ENCODE data around the gene AUNIP. TPM values are rescaled to one million over a fixed set of nuclear protein-coding genes. Genes with fewer than 3 reads are reported as not detected.

The AUNIP gene
- polyA plus RNA-seq, 1 of the 3 experiments (the other 2 are of a cell fraction): 1.9 TPM

DNA sequence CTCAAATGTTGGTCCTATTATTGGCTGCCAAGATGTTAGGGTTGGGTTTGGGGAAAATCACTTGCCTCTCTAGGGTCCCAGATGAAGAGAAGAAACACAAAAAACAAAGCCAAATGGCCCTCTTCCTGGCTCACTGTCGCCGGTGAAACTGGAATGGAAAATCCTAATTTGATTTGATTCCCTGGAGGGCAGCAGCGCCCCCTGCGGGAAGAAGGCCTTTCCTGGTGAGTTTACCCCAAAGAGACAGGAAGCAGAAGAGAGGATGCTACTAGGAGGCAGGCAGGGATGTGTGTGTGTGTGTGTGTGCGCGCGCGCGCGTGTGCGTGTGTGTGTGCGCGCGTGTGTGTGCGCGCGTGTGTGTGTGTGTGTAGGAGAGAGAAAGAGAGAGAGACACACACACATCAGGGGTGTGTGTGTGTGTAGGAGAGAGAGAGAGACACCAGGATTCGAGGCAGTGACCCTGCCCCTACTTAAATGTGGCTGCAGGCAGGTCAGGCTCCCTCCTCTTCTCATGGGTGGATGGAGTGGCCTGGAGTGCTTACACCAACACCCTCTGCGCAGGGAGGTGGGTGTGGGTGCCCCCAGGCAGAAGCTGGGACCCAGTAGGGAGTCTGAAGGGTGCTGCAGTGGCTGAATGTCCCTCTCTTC lies 62.3 kb downstream of the AUNIP start:
- H3K4me3 ChIP-seq (ENCODE audit: low read depth in 2 of 2, low read length in 1 of 2): peak overlapping the region in 1 of 2 experiments; percentile 26; a peak in 1 of 4 replicates
- ChIA-PET POLR2A (no interaction called here), CTCF (interaction anchor here (0.7 to 3.6 kb wide), 18 partner anchors 9 to 224 kb away, joined by 3 to 26 read pairs (median 4); partner anchors contain the start of gene MAN1C1)
- no peaks in the 10 kb centered on the region for H3F3A ChIP-seq (replicated peaks; ENCODE audit: insufficient read depth)
- no peak overlapping the region for H2AFZ ChIP-seq (ENCODE audit: low read depth)
- H3K9me3 ChIP-seq: no peaks in the 10 kb centered on the region
- H3K4me1 ChIP-seq (ENCODE audit: control insufficient read depth in 1 of 2, insufficient read depth in 2 of 2, low read depth in 1 of 2, low read length in 1 of 2): peaks cover 0 to 27% of the 10 kb centered on the region in 2 experiments; a peak in 2 of 4 replicates
- no peaks in the 10 kb centered on the region for H4K20me1 ChIP-seq (ENCODE audit: insufficient read depth)
- no peaks in the 10 kb centered on the region for H3K36me3 ChIP-seq (replicated peaks in 1 of 2; ENCODE audit: control insufficient read depth in 1 of 2, insufficient read depth in 2 of 2, low read length in 1 of 2)
- no peaks in the 10 kb centered on the region for H3K27me3 ChIP-seq (ENCODE audit: insufficient read depth)
- H3K4me2 ChIP-seq: no peak overlapping the region
- no peak overlapping the region for H3K27ac ChIP-seq (ENCODE audit: low read depth in 2 of 2, low read length in 1 of 2)
- TF ChIP-seq SMC3 (IDR thresholded peaks at IDR 0.05; ENCODE audit: low read depth, low read length): peak; percentile 63
- no peak for TF ChIP-seq NRF1 (IDR thresholded peaks at IDR 0.05; ENCODE audit: low read depth, low read length)
- peak; percentile 74 for TF ChIP-seq RAD21 (IDR thresholded peaks at IDR 0.05; ENCODE audit: low read length)
- TF ChIP-seq, protein P1, sequence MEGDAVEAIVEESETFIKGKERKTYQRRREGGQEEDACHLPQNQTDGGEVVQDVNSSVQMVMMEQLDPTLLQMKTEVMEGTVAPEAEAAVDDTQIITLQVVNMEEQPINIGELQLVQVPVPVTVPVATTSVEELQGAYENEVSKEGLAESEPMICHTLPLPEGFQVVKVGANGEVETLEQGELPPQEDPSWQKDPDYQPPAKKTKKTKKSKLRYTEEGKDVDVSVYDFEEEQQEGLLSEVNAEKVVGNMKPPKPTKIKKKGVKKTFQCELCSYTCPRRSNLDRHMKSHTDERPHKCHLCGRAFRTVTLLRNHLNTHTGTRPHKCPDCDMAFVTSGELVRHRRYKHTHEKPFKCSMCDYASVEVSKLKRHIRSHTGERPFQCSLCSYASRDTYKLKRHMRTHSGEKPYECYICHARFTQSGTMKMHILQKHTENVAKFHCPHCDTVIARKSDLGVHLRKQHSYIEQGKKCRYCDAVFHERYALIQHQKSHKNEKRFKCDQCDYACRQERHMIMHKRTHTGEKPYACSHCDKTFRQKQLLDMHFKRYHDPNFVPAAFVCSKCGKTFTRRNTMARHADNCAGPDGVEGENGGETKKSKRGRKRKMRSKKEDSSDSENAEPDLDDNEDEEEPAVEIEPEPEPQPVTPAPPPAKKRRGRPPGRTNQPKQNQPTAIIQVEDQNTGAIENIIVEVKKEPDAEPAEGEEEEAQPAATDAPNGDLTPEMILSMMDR (IDR thresholded peaks at IDR 0.05): peak; percentile 78
- no peaks in the 10 kb centered on the region for H3K9me2 ChIP-seq
- peaks cover 17% of the 10 kb centered on the region; the same call in 1 of the 2 replicates for H3K79me2 ChIP-seq (ENCODE audit: insufficient read depth)
- peak; percentile 71 for DNase-seq
- WGBS (ENCODE audit: low lambda C conversion rate): 48% methylated on average over 18 of the region's 19 CpGs
- no peak overlapping the region for H3K9ac ChIP-seq

DNA sequence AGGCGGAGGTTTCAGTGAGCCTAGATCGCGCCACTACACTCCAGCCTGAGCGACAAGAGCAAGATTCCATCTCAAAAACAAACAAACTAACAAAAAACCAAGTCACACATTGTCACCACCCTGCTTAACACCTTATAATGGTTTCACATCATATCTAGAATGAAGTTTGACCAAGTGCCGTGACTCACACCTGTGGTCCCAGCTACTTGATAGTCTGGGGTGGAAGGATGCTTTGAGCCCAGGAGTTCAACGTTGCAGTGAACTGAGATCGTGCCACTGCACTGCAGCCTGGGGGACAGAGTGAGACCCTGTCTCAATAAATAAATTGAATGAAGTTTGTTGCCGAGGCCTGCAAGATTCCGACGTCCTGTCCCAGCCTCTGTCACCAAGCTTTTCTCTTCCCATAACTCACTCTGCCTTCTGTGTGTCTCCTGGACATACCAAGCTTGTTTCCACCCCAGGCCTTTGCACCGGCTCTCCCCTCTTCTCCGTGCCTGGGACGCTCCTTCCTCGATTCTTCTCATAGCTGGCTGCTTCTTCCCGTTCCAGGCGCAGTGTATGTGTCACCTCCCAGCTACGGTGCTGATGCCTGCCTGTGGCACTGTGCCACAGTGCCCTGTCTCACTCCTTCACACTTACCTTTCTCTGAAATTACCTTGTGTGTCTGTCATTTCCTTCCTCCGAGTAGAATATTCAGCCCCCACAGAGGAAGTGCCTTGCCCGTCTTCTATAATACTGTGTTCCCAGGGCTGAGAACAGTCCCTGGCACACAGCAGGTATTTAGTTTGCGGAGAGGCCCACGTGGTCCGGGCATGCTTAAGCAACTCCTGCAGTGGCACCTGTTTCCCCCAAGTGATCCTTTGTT lies 63.1 kb downstream of the AUNIP start:
- Histone ChIP-seq H3K9ac (no peak overlapping the region), H3K9me2 (no peaks in the 10 kb centered on the region), H2AFZ (ENCODE audit: low read depth) (no peak overlapping the region), H3K4me2 (no peak overlapping the region), H3F3A (replicated peaks; ENCODE audit: insufficient read depth) (no peaks in the 10 kb centered on the region), H3K4me1 (ENCODE audit: control insufficient read depth in 1 of 2, insufficient read depth in 2 of 2, low read depth in 1 of 2, low read length in 1 of 2) (peaks cover 0 to 26% of the 10 kb centered on the region in 2 experiments; a peak in 2 of 4 replicates), H3K27me3 (ENCODE audit: insufficient read depth) (no peaks in the 10 kb centered on the region), H3K36me3 (replicated peaks in 1 of 2; ENCODE audit: control insufficient read depth in 1 of 2, insufficient read depth in 2 of 2, low read length in 1 of 2) (no peaks in the 10 kb centered on the region), H3K4me3 (ENCODE audit: low read depth in 2 of 2, low read length in 1 of 2) (no peak overlapping the region; a peak in 1 of 4 replicates), H3K9me3 (no peaks in the 10 kb centered on the region), H3K79me2 (ENCODE audit: insufficient read depth) (peaks cover 9% of the 10 kb centered on the region; the same call in 1 of the 2 replicates), H4K20me1 (ENCODE audit: insufficient read depth) (no peaks in the 10 kb centered on the region), H3K27ac (ENCODE audit: low read depth in 2 of 2, low read length in 1 of 2) (no peak overlapping the region; a peak in 1 of 4 replicates)
- ChIA-PET POLR2A (no interaction called here), CTCF (interaction anchor here (0.8 to 2.3 kb wide), 12 partner anchors 8 to 187 kb away, joined by 3 to 8 read pairs (median 3); no protein-coding TSS in a partner anchor)
- no peak for TF ChIP-seq MXI1 (IDR thresholded peaks at IDR 0.05; ENCODE audit: low read depth, low read length)
- TF ChIP-seq TEAD4 (IDR thresholded peaks at IDR 0.05; ENCODE audit: borderline replicate concordance, insufficient read depth): no peak
- no peak for TF ChIP-seq RAD21 (IDR thresholded peaks at IDR 0.05; ENCODE audit: low read length)
- TF ChIP-seq TCF12 (IDR thresholded peaks at IDR 0.05): no peak
- TF ChIP-seq NRF1 (IDR thresholded peaks at IDR 0.05; ENCODE audit: low read depth, low read length): no peak
- no peak for TF ChIP-seq SMC3 (IDR thresholded peaks at IDR 0.05; ENCODE audit: low read depth, low read length)
- TF ChIP-seq, protein P2, sequence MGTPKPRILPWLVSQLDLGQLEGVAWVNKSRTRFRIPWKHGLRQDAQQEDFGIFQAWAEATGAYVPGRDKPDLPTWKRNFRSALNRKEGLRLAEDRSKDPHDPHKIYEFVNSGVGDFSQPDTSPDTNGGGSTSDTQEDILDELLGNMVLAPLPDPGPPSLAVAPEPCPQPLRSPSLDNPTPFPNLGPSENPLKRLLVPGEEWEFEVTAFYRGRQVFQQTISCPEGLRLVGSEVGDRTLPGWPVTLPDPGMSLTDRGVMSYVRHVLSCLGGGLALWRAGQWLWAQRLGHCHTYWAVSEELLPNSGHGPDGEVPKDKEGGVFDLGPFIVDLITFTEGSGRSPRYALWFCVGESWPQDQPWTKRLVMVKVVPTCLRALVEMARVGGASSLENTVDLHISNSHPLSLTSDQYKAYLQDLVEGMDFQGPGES (IDR thresholded peaks at IDR 0.05; ENCODE audit: low read depth, low read length): no peak
- TF ChIP-seq EP300 (IDR thresholded peaks at IDR 0.05; ENCODE audit: borderline replicate concordance in 1 of 2, low read depth in 1 of 2, low read length in 1 of 2): no peak
- TF ChIP-seq, protein P3, sequence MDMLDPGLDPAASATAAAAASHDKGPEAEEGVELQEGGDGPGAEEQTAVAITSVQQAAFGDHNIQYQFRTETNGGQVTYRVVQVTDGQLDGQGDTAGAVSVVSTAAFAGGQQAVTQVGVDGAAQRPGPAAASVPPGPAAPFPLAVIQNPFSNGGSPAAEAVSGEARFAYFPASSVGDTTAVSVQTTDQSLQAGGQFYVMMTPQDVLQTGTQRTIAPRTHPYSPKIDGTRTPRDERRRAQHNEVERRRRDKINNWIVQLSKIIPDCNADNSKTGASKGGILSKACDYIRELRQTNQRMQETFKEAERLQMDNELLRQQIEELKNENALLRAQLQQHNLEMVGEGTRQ (IDR thresholded peaks at IDR 0.05; ENCODE audit: borderline replicate concordance, low read depth, low read length): no peak
- TF ChIP-seq POLR2AphosphoS5 (IDR thresholded peaks at IDR 0.05; ENCODE audit: low read depth, low read length): no peak
- TF ChIP-seq NFIC (IDR thresholded peaks at IDR 0.05; ENCODE audit: borderline replicate concordance): no peak
- TF ChIP-seq RFX5 (IDR thresholded peaks at IDR 0.05; ENCODE audit: low read length): no peak
- TF ChIP-seq ELF1 (IDR thresholded peaks at IDR 0.05): no peak
- TF ChIP-seq FOXJ3 (CRISPR knock-in tag; IDR thresholded peaks at IDR 0.05): no peak
- TF ChIP-seq, protein P4, sequence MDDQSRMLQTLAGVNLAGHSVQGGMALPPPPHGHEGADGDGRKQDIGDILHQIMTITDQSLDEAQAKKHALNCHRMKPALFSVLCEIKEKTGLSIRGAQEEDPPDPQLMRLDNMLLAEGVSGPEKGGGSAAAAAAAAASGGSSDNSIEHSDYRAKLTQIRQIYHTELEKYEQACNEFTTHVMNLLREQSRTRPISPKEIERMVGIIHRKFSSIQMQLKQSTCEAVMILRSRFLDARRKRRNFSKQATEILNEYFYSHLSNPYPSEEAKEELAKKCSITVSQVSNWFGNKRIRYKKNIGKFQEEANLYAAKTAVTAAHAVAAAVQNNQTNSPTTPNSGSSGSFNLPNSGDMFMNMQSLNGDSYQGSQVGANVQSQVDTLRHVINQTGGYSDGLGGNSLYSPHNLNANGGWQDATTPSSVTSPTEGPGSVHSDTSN (IDR thresholded peaks at IDR 0.05): no peak
- no peak for TF ChIP-seq GABPA (IDR thresholded peaks at IDR 0.05; ENCODE audit: low read depth)
- TF ChIP-seq FOXM1 (IDR thresholded peaks at IDR 0.05; ENCODE audit: low read depth): no peak
- TF ChIP-seq GATA2 (CRISPR knock-in tag; IDR thresholded peaks at IDR 0.05): no peak
- TF ChIP-seq, protein P5, sequence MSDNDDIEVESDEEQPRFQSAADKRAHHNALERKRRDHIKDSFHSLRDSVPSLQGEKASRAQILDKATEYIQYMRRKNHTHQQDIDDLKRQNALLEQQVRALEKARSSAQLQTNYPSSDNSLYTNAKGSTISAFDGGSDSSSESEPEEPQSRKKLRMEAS (IDR thresholded peaks at IDR 0.05; ENCODE audit: low read depth): no peak
- WGBS (ENCODE audit: low lambda C conversion rate): 89% methylated on average over 19 of the region's 22 CpGs
- DNase-seq: no peak
